OCI-LY1 (cell line): ENCODE measurements around the gene PEAK1.

Experiments used
- H2AFZ ChIP-seq: fragments of 200-600 bp; sonication (generic), shearing (Covaris generic); 2 replicates; pipeline ENCODE4 v1.6.0; 2014; ENCODE audit warnings: antibody characterized with exemption, mild to moderate bottlenecking, low read length
- H3F3A ChIP-seq: fragments of 200-600 bp; sonication (generic), shearing (Covaris generic); 2 replicates; pipeline ENCODE4 v1.6.0; 2014; ENCODE audit warnings: mild to moderate bottlenecking, antibody characterized with exemption, low read length, moderate library complexity; ENCODE audit not compliant: insufficient read depth
- H3K27ac ChIP-seq: fragments of 200-600 bp; sonication (generic); 2 replicates; pipeline ENCODE4 v1.5.1; 2014; ENCODE audit warnings: low read length, mixed run types, mild to moderate bottlenecking, low read depth; ENCODE audit not compliant: poor library complexity, severe bottlenecking
- H3K27me3 ChIP-seq: fragments of 200-600 bp; sonication (generic); 2 replicates; pipeline ENCODE4 v1.6.0; 2014; ENCODE audit warnings: antibody characterized with exemption, mild to moderate bottlenecking, low read length, moderate library complexity; ENCODE audit not compliant: insufficient read depth
- H3K36me3 ChIP-seq: fragments of 200-600 bp; sonication (generic); 2 replicates; pipeline ENCODE4 v1.6.1; 2014; ENCODE audit warnings: mild to moderate bottlenecking, antibody characterized with exemption, low read length, moderate library complexity, mixed read lengths; ENCODE audit not compliant: insufficient read depth
- H3K4me1 ChIP-seq: fragments of 200-600 bp; sonication (generic); 2 replicates; pipeline ENCODE4 v1.5.1; 2014; ENCODE audit warnings: mild to moderate bottlenecking, low read length, moderate library complexity; ENCODE audit not compliant: insufficient read depth, severe bottlenecking
- H3K4me2 ChIP-seq: fragments of 200-600 bp; sonication (generic), shearing (Covaris generic); 2 replicates; pipeline ENCODE4 v1.6.1; 2014; ENCODE audit warnings: low read length
- H3K4me3 ChIP-seq: fragments of 200-600 bp; sonication (generic); 2 replicates; pipeline ENCODE4 v1.5.1; 2014; ENCODE audit warnings: low read length, low read depth, mild to moderate bottlenecking, mixed read lengths; ENCODE audit not compliant: poor library complexity, severe bottlenecking
- H3K79me2 ChIP-seq: fragments of 200-600 bp; shearing (Covaris generic); 2 replicates; pipeline ENCODE4 v1.6.1; 2016; ENCODE audit warnings: mixed run types, low read length, mixed read lengths; ENCODE audit not compliant: insufficient read depth
- H3K9ac ChIP-seq: fragments of 200-600 bp; sonication (generic), shearing (Covaris generic); 2 replicates; pipeline ENCODE4 v1.6.1; 2014; ENCODE audit warnings: mild to moderate bottlenecking, low read length, mixed read lengths
- H3K9me2 ChIP-seq: fragments of 200-600 bp; sonication (generic), shearing (Covaris generic); 2 replicates; pipeline ENCODE4 v1.6.1; 2014; ENCODE audit warnings: low read depth, mild to moderate bottlenecking, low read length, mixed read lengths
- H3K9me3 ChIP-seq: fragments of 200-600 bp; shearing (Covaris generic); 2 replicates; pipeline ENCODE4 v1.6.1; 2014; ENCODE audit warnings: low read length, mixed read lengths
- H4K20me1 ChIP-seq: fragments of 200-600 bp; sonication (generic), shearing (Covaris generic); 2 replicates; pipeline ENCODE4 v1.6.0; 2016; ENCODE audit warnings: mild to moderate bottlenecking, low read length; ENCODE audit not compliant: insufficient read depth
- CTCF ChIP-seq: fragments of 200-600 bp; sonication (generic), shearing (Covaris generic); IDR thresholded peaks from 2 replicates; pipeline ENCODE4 v1.5.1; 2017; ENCODE audit warnings: mild to moderate bottlenecking, antibody characterized with exemption, low read length, moderate library complexity, mixed read lengths
- EZH2 ChIP-seq: fragments of 200-600 bp; sonication (generic), shearing (Covaris generic); IDR thresholded peaks from 2 replicates; pipeline ENCODE4 v1.8.0; 2017; ENCODE audit warnings: borderline replicate concordance, mixed run types, mild to moderate bottlenecking, antibody characterized with exemption, low read length, moderate library complexity, mixed read lengths

The PEAK1 gene

GRCh38 chr15:77425104-77425503 is 5.2 kb upstream of the PEAK1 start:
- H3F3A ChIP-seq, result no peaks in the 10 kb centered on the region
- no peaks in the 10 kb centered on the region for H3K9me3 ChIP-seq
- no peak overlapping the region for H2AFZ ChIP-seq
- no peak overlapping the region for H3K27ac ChIP-seq
- peaks cover 87% of the 10 kb centered on the region for H3K79me2 ChIP-seq
- H4K20me1 ChIP-seq, result no peaks in the 10 kb centered on the region
- H3K9ac ChIP-seq, result no peak overlapping the region
- peaks cover 45% of the 10 kb centered on the region for H3K4me1 ChIP-seq
- no peaks in the 10 kb centered on the region for H3K27me3 ChIP-seq
- H3K4me3 ChIP-seq, result no peak overlapping the region
- TF ChIP-seq EZH2 (no peak), CTCF (no peak)
- H3K9me2 ChIP-seq, result no peaks in the 10 kb centered on the region
- no peak overlapping the region for H3K4me2 ChIP-seq
- no peaks in the 10 kb centered on the region for H3K36me3 ChIP-seq

GRCh38 chr15:77421370-77421700 is 1.4 kb upstream of the PEAK1 start:
- H3K36me3 ChIP-seq, result no peaks in the 10 kb centered on the region
- peak overlapping the region; percentile 75 for H3K27ac ChIP-seq
- H3K9me3 ChIP-seq, result no peaks in the 10 kb centered on the region
- no peak overlapping the region for H2AFZ ChIP-seq
- H3K9ac ChIP-seq, result peak overlapping the region; percentile 77
- H3K4me3 ChIP-seq, result peak overlapping the region; percentile 75
- no peaks in the 10 kb centered on the region for H3K9me2 ChIP-seq
- no peak for TF ChIP-seq CTCF
- TF ChIP-seq EZH2, result no peak
- no peaks in the 10 kb centered on the region for H3K27me3 ChIP-seq
- peak overlapping the region; percentile 72 for H3K4me2 ChIP-seq
- no peaks in the 10 kb centered on the region for H3F3A ChIP-seq
- peaks cover 53% of the 10 kb centered on the region for H3K79me2 ChIP-seq
- H3K4me1 ChIP-seq, result peaks cover 42% of the 10 kb centered on the region
- H4K20me1 ChIP-seq, result no peaks in the 10 kb centered on the region

GRCh38 chr15:77420610-77421369 is 886 bp upstream of the PEAK1 start, which contains the start of gene HMG20A:
Gene HMG20A, plus strand, starts transcription at chr15:77420888. Its CDS starts 37,520 bp downstream, at chr15:77458408.
- H3K4me2 ChIP-seq, result peak within 1 kb of the TSS; percentile 72
- H3K79me2 ChIP-seq, result peaks cover 47% of the 10 kb centered on the region

More at GRCh38 chr15:77420610-77421369, 886 bp upstream of the PEAK1 start, which contains the start of gene HMG20A:
- TF ChIP-seq EZH2 (no peak), CTCF (peak; percentile 13; the same call in 1 of the 2 replicates)
- H3K4me3 ChIP-seq, result peak within 1 kb of the TSS; percentile 75
- no peaks in the 10 kb centered on the region for H3K9me2 ChIP-seq
- H3K27me3 ChIP-seq, result no peaks in the 10 kb centered on the region
- H2AFZ ChIP-seq, result peak within 1 kb of the TSS; percentile 0; the same call in 1 of the 2 replicates
- H4K20me1 ChIP-seq, result no peaks in the 10 kb centered on the region
- peaks cover 37% of the 10 kb centered on the region for H3K4me1 ChIP-seq
- peak within 1 kb of the TSS; percentile 75 for H3K27ac ChIP-seq
- H3K9me3 ChIP-seq, result no peaks in the 10 kb centered on the region
- H3K36me3 ChIP-seq, result no peaks in the 10 kb centered on the region
- H3F3A ChIP-seq, result no peaks in the 10 kb centered on the region
- peak within 1 kb of the TSS; percentile 77 for H3K9ac ChIP-seq
